Fibroblast of skin of scalp (primary cell): Measurements from ENCODE around the gene ZNF487. TPM values are rescaled to one million over a fixed set of nuclear protein-coding genes. Genes with fewer than 3 reads are reported as not detected.
"Not testable (repeated sequence)": the region's sequence is repeated elsewhere in the genome, so short reads cannot be mapped to it uniquely, and the experiment has no call there.

ENCODE experiments used
- DNase-seq: peaks from one replicate; pipeline ENCODE4 v3.0.0-alpha.2; 2013
- polyA plus RNA-seq, 2 experiments: library from polyadenylated mRNA; unstranded; fragments of 120-200 nt; gene quantifications; one replicate each; pipeline ENCODE4 v1.2.1, GENCODE V29; 2013; ENCODE audit not compliant: insufficient read length in 2 of 2

Gene ZNF487
- polyA plus RNA-seq (2013, experiment 1 of 2; ENCODE audit: insufficient read length), result 2.6 TPM
- 2.6 TPM for polyA plus RNA-seq (2013, experiment 2 of 2; ENCODE audit: insufficient read length)

GRCh38 chr10:43436291-43437140 lies at the start of gene ZNF487:
Gene ZNF487 (plus strand): TSS chr10:43437111. CDS start chr10:43475814, 38,703 bp downstream.
- DNase-seq, result peak; percentile 81

- no peak for DNase-seq
These were observed 49.3 kb upstream of the ZNF487 start for GRCh38 chr10:43387678-43388032.

GRCh38 chr10:43389867-43390266 lies 47.0 kb upstream of the ZNF487 start:
- no peak for DNase-seq

GRCh38 chr10:43390333-43390732 lies 46.6 kb upstream of the ZNF487 start:
- DNase-seq, result no peak

- DNase-seq, result peak; percentile 61
These were observed 46.2 kb upstream of the ZNF487 start for GRCh38 chr10:43390759-43391158.

GRCh38 chr10:43391496-43391895 lies 45.4 kb upstream of the ZNF487 start:
- DNase-seq, result no peak

GRCh38 chr10:43392748-43393147 lies 44.2 kb upstream of the ZNF487 start:
- DNase-seq, result no peak

GRCh38 chr10:43393186-43393585 lies 43.7 kb upstream of the ZNF487 start:
- DNase-seq, result not testable (repeated sequence)

GRCh38 chr10:43393606-43394360 lies 43.1 kb upstream of the ZNF487 start:
- no peak for DNase-seq

GRCh38 chr10:43394868-43395267 lies 42.0 kb upstream of the ZNF487 start:
- DNase-seq, result no peak

- DNase-seq, result no peak
These were observed 41.3 kb upstream of the ZNF487 start for GRCh38 chr10:43395571-43396060.

GRCh38 chr10:43396061-43396927 lies 40.6 kb upstream of the ZNF487 start:
- DNase-seq, result peak; percentile 71

- peak; percentile 71 for DNase-seq
These were observed 39.8 kb upstream of the ZNF487 start for GRCh38 chr10:43396928-43397624.

- DNase-seq, result no peak
These were observed 38.0 kb upstream of the ZNF487 start for GRCh38 chr10:43398939-43399319.

- DNase-seq, result peak; percentile 51
These were observed 37.3 kb upstream of the ZNF487 start for GRCh38 chr10:43399320-43400310.

GRCh38 chr10:43401627-43402026 lies 35.3 kb upstream of the ZNF487 start:
- no peak for DNase-seq

GRCh38 chr10:43402176-43402575 lies 34.7 kb upstream of the ZNF487 start:
- no peak for DNase-seq

GRCh38 chr10:43402880-43403452 lies 33.9 kb upstream of the ZNF487 start:
- no peak for DNase-seq

- no peak for DNase-seq
These were observed 32.8 kb upstream of the ZNF487 start for GRCh38 chr10:43403911-43404703.
